T-cell (primary cell): ENCODE data around the gene TMSB10. TPM values are rescaled to one million over a fixed set of nuclear protein-coding genes. Genes with fewer than 3 reads are reported as not detected.
A peak's percentile ranks its signal among the peaks of the same experiment; 100 is the strongest.

ENCODE experiments used
- ATAC-seq, 4 experiments: fragments of 200-7000 bp in 3 of 4; fragments of 150-1000 bp in 1 of 4; cut with Tn5 transposase; replicated peaks in 1 of 4; 1 replicate in 3 of 4; 2 replicates in 1 of 4; pipeline ENCODE4 v1.10.0; 2021; ENCODE audit warnings: moderate library complexity in 3 of 4, mild to moderate bottlenecking in 2 of 4, moderate number of reproducible peaks in 1 of 4
- CTCF ChIA-PET, 2 donors: fragments of 300-600 bp; sonication (Branson Sonifier 250); formaldehyde crosslinking; loops; one replicate each; lab custom pipeline; 2022; ENCODE audit warnings: antibody characterized with exemption in 2 of 2; lab: Charles Lee
- POLR2A ChIA-PET, 2 donors: fragments of 300-600 bp; sonication (Branson Sonifier 250); formaldehyde crosslinking; loops; one replicate each; lab custom pipeline; 2022; ENCODE audit warnings: antibody characterized with exemption in 2 of 2; lab: Charles Lee
- DNase-seq, 35 experiments: peaks; one replicate each; pipeline versions ENCODE4 v3.0.0 to v3.0.0-alpha.2; 2013 to 2023
- H3K27ac ChIP-seq: one replicate; pipeline ENCODE4 v1.5.1; 2013; ENCODE audit warnings: low read length
- H3K27me3 ChIP-seq, 2 experiments: replicated peaks in 1 of 2; 1 replicate in 1 of 2; 2 replicates in 1 of 2; pipeline versions ENCODE4 v1.6.1 to v1.7.0; 2013; ENCODE audit warnings: low read length in 1 of 2, mixed read lengths in 1 of 2; ENCODE audit not compliant: control insufficient read depth in 2 of 2, insufficient read depth in 2 of 2; ENCODE audit errors: extremely low read depth in 1 of 2
- H3K36me3 ChIP-seq, 2 donors: 1 replicate in 1 of 2; 2 replicates in 1 of 2; pipeline versions ENCODE4 v1.6.1 to v1.7.0; 2013; ENCODE audit warnings: low read length in 1 of 2; ENCODE audit not compliant: control insufficient read depth in 2 of 2, insufficient read depth in 1 of 2; ENCODE audit errors: extremely low read depth in 1 of 2
- H3K4me1 ChIP-seq, 2 experiments: 1 replicate in 1 of 2; 2 replicates in 1 of 2; pipeline versions ENCODE4 v1.6.1 to v1.7.0; 2013; ENCODE audit warnings: low read length in 2 of 2, mixed read lengths in 1 of 2; ENCODE audit not compliant: insufficient read depth in 2 of 2, control insufficient read depth in 1 of 2; ENCODE audit errors: extremely low read depth in 1 of 2
- H3K4me3 ChIP-seq, 2 donors: 1 replicate in 1 of 2; 2 replicates in 1 of 2; pipeline versions ENCODE4 v1.5.1 to v1.7.0; 2013; ENCODE audit warnings: mild to moderate bottlenecking in 2 of 2, low read length in 1 of 2, moderate library complexity in 1 of 2; ENCODE audit not compliant: control insufficient read depth in 1 of 2; ENCODE audit errors: extremely low read depth in 1 of 2
- H3K9me3 ChIP-seq: 2 replicates; pipeline ENCODE4 v1.7.0; 2013
- H3K27ac Mint-ChIP-seq, 2 donors: one replicate each; pipeline ENCODE4 v1.8.0; 2020 to 2021; ENCODE audit warnings: mild to moderate bottlenecking in 2 of 2, mixed read lengths in 2 of 2
- H3K27me3 Mint-ChIP-seq, 2 donors: one replicate each; pipeline ENCODE4 v1.8.0; 2021 to 2022; ENCODE audit warnings: mixed read lengths in 2 of 2
- H3K36me3 Mint-ChIP-seq: one replicate; pipeline ENCODE4 v1.8.0; 2021; ENCODE audit warnings: mixed read lengths
- H3K4me1 Mint-ChIP-seq, 3 donors: one replicate each; pipeline ENCODE4 v1.8.0; 2020 to 2022; ENCODE audit warnings: mixed read lengths in 3 of 3, mild to moderate bottlenecking in 1 of 3
- H3K4me3 Mint-ChIP-seq, 3 donors: one replicate each; pipeline ENCODE4 v1.8.0; 2020 to 2022; ENCODE audit warnings: mild to moderate bottlenecking in 3 of 3, mixed read lengths in 3 of 3, moderate library complexity in 3 of 3
- H3K9me3 Mint-ChIP-seq, 3 donors: one replicate each; pipeline ENCODE4 v1.8.0; 2020 to 2022; ENCODE audit warnings: mixed read lengths in 3 of 3
- WGBS: methylation state at CpG from one replicate; pipeline ENCODE4 v1.1.5; 2013; ENCODE audit warnings: missing lambda C conversion rate; ENCODE audit not compliant: insufficient coverage; 5-methylcytosine and 5-hydroxymethylcytosine counted together
- total RNA-seq, 35 experiments: library from RNA in 6 of 35; stranded (reverse) in 6 of 35; fragments of 120-200 nt in 1 of 35; gene quantifications; one replicate each; pipeline versions ENCODE4 v1.2.1 to v1.2.4 and lab custom pipeline; 2013 to 2026

Gene TMSB10
- total RNA-seq, 5 donors from 2014 or later (not counting 1 experiment from before 2014, with no cell fraction given): 1,423 to 1,890 (median 1,689) TPM

- Mint-ChIP-seq H3K9me3 (no peaks in the 10 kb centered on the region), H3K4me1 (peaks cover 13 to 41% (median 26%) of the 10 kb centered on the region in 3 donors), H3K36me3 (peaks cover 5% of the 10 kb centered on the region), H3K27ac (peak overlapping the region; percentile 94 to 97), H3K27me3 (no peaks in the 10 kb centered on the region), H3K4me3 (peak overlapping the region; percentile 61 to 69 (median 62))
- H3K4me3 ChIP-seq: peak overlapping the region in 1 of 2 donors; percentile 20
- ChIA-PET POLR2A (interaction anchor here (0.6 to 0.7 kb wide), 4 partner anchors 36 to 441 kb away, joined by 3 to 5 read pairs (median 4); no protein-coding TSS in a partner anchor), CTCF (interaction anchor here (0.6 to 3.1 kb wide), 6 partner anchors 12 to 80 kb away, joined by 3 to 32 read pairs (median 5); partner anchors contain the start of gene KCMF1 (in 1 of the 2))
- peak overlapping the region; percentile 93 for H3K27ac ChIP-seq
- peak; percentile 50 to 78 (median 64) for ATAC-seq
- peaks cover 8 to 30% of the 10 kb centered on the region in 2 experiments for H3K4me1 ChIP-seq
- no peaks in the 10 kb centered on the region for H3K36me3 ChIP-seq
- H3K9me3 ChIP-seq: no peaks in the 10 kb centered on the region
- DNase-seq: peak in 1 of 35 experiments; percentile 68
- WGBS: no CpG with 5 or more reads among the region's 5 CpGs
- no peaks in the 10 kb centered on the region for H3K27me3 ChIP-seq
Measured at GRCh38 chr2:84938194-84938879, 32.9 kb downstream of the TMSB10 start.

GRCh38 chr2:84939426-84940087 is 34.1 kb downstream of the TMSB10 start:
- H3K36me3 Mint-ChIP-seq: peaks cover 5% of the 10 kb centered on the region
- H3K27ac Mint-ChIP-seq: peak overlapping the region; percentile 94 to 97
- H3K9me3 ChIP-seq: no peaks in the 10 kb centered on the region
- ATAC-seq (peak; percentile 82 to 89 (median 88)), DNase-seq (peak in 34 of 35 experiments; percentile 36 to 89 (median 69))
- peaks cover 8 to 30% of the 10 kb centered on the region in 2 experiments for H3K4me1 ChIP-seq
- H3K27me3 Mint-ChIP-seq: no peaks in the 10 kb centered on the region
- peak overlapping the region; percentile 62 to 74 (median 69) for H3K4me3 Mint-ChIP-seq
- POLR2A ChIA-PET: interaction anchor here (0.5 to 1.4 kb wide), 9 partner anchors 23 to 599 kb away, joined by 3 to 9 read pairs (median 4); partner anchors contain the start of genes KCMF1 (in 1 of the 2), MAT2A (in 1 of the 2) and TMSB10 (in 1 of the 2)
- peak overlapping the region in 1 of 2 donors; percentile 20 for H3K4me3 ChIP-seq
- peaks cover 19 to 41% (median 28%) of the 10 kb centered on the region in 3 donors for H3K4me1 Mint-ChIP-seq
- peak overlapping the region; percentile 93 for H3K27ac ChIP-seq
- no peaks in the 10 kb centered on the region for H3K27me3 ChIP-seq
- WGBS: 23% methylated on average over 5 of the region's 9 CpGs
- no peaks in the 10 kb centered on the region for H3K9me3 Mint-ChIP-seq
- H3K36me3 ChIP-seq: no peaks in the 10 kb centered on the region
- CTCF ChIA-PET: interaction anchor here (0.6 to 3.1 kb wide), 13 partner anchors 14 to 361 kb away, joined by 3 to 32 read pairs (median 4); partner anchors contain the start of gene KCMF1 (in 1 of the 2)

- H3K9me3 Mint-ChIP-seq: no peaks in the 10 kb centered on the region
- Histone ChIP-seq H3K9me3 (no peaks in the 10 kb centered on the region), H3K27me3 (no peaks in the 10 kb centered on the region), H3K4me1 (peaks cover 8 to 31% of the 10 kb centered on the region in 2 experiments), H3K36me3 (no peaks in the 10 kb centered on the region), H3K27ac (peak overlapping the region; percentile 93), H3K4me3 (peak overlapping the region in 1 of 2 donors; percentile 20)
- peaks cover 24 to 47% (median 33%) of the 10 kb centered on the region in 3 donors for H3K4me1 Mint-ChIP-seq
- CTCF ChIA-PET: interaction anchor here (0.6 to 3.1 kb wide), 11 partner anchors 14 to 360 kb away, joined by 3 to 32 read pairs (median 5); partner anchors contain the start of gene KCMF1 (in 1 of the 2)
- ATAC-seq: no peak
- peak overlapping the region; percentile 62 to 74 (median 69) for H3K4me3 Mint-ChIP-seq
- peak overlapping the region; percentile 94 to 97 for H3K27ac Mint-ChIP-seq
- no peaks in the 10 kb centered on the region for H3K27me3 Mint-ChIP-seq
- peaks cover 5% of the 10 kb centered on the region for H3K36me3 Mint-ChIP-seq
- 90% methylated on average over 2 of the region's 3 CpGs for WGBS
- POLR2A ChIA-PET: interaction anchor here (0.7 to 1.4 kb wide), 5 partner anchors 23 to 94 kb away, joined by 3 to 9 read pairs (median 5); partner anchors contain the start of genes KCMF1 (in 1 of the 2) and TMSB10 (in 1 of the 2)
- no peak for DNase-seq
Measured at GRCh38 chr2:84940088-84940470, 34.6 kb downstream of the TMSB10 start.

- Histone ChIP-seq H3K4me3 (no peak overlapping the region), H3K9me3 (no peaks in the 10 kb centered on the region), H3K27ac (no peak overlapping the region), H3K27me3 (no peaks in the 10 kb centered on the region), H3K4me1 (peaks cover 14 to 40% of the 10 kb centered on the region in 2 experiments), H3K36me3 (no peaks in the 10 kb centered on the region)
- no peak overlapping the region for H3K27ac Mint-ChIP-seq
- ChIA-PET CTCF (interaction anchor here (1.2 to 3.1 kb wide), 3 partner anchors 15 to 26 kb away, joined by 4 to 32 read pairs (median 6); no protein-coding TSS in a partner anchor), POLR2A (interaction anchor here in 1 of 2 donors (0.6 kb wide), 1 partner anchor 84 kb away, joined by 3 read pairs; no protein-coding TSS in a partner anchor)
- WGBS: no CpG with 5 or more reads among the region's 3 CpGs
- H3K36me3 Mint-ChIP-seq: peaks cover 3% of the 10 kb centered on the region
- DNase-seq (no peak), ATAC-seq (no peak)
- H3K27me3 Mint-ChIP-seq: no peaks in the 10 kb centered on the region
- H3K4me3 Mint-ChIP-seq: no peak overlapping the region
- peaks cover 32 to 55% (median 40%) of the 10 kb centered on the region in 3 donors for H3K4me1 Mint-ChIP-seq
- no peaks in the 10 kb centered on the region for H3K9me3 Mint-ChIP-seq
Measured at GRCh38 chr2:84940831-84941412, 35.5 kb downstream of the TMSB10 start.

- CTCF ChIA-PET: interaction anchor here in 1 of 2 donors (0.5 to 1.3 kb wide), 2 partner anchors 76 to 419 kb away, joined by 3 read pairs; no protein-coding TSS in a partner anchor
- peaks cover 23 to 52% of the 10 kb centered on the region in 2 experiments for H3K4me1 ChIP-seq
Measured at GRCh38 chr2:84942166-84942565, 36.7 kb downstream of the TMSB10 start.

More at GRCh38 chr2:84942166-84942565, 36.7 kb downstream of the TMSB10 start:
- POLR2A ChIA-PET: no interaction called here
- Histone ChIP-seq H3K36me3 (no peaks in the 10 kb centered on the region), H3K4me3 (no peak overlapping the region), H3K27me3 (no peaks in the 10 kb centered on the region), H3K27ac (no peak overlapping the region), H3K9me3 (no peaks in the 10 kb centered on the region)
- no peak overlapping the region for H3K4me3 Mint-ChIP-seq
- peaks cover 3% of the 10 kb centered on the region for H3K36me3 Mint-ChIP-seq
- WGBS: 100% methylated on average over 1 of the region's 2 CpGs
- no peaks in the 10 kb centered on the region for H3K27me3 Mint-ChIP-seq
- DNase-seq (no peak), ATAC-seq (no peak)
- H3K27ac Mint-ChIP-seq: no peak overlapping the region
- H3K9me3 Mint-ChIP-seq: no peaks in the 10 kb centered on the region
- peaks cover 44 to 58% (median 45%) of the 10 kb centered on the region in 3 donors for H3K4me1 Mint-ChIP-seq
